Suprapubic skin (tissue), 4 donors: ENCODE data around the gene GMDS. TPM values are rescaled to one million over a fixed set of nuclear protein-coding genes. Genes with fewer than 3 reads are reported as not detected.

ENCODE experiments used
- DNase-seq, 2 donors: peaks; one replicate each; pipeline ENCODE4 v3.0.0-alpha.2; 2019; ENCODE audit warnings: low spot score in 2 of 2
- H3K27ac ChIP-seq: fragments of 200-600 bp; sonication (generic); one replicate; pipeline ENCODE4 v1.5.1; 2019
- H3K27me3 ChIP-seq: fragments of 200-600 bp; sonication (generic); one replicate; pipeline ENCODE4 v1.5.1; 2019
- H3K36me3 ChIP-seq: fragments of 200-600 bp; sonication (generic); one replicate; pipeline ENCODE4 v1.5.1; 2019
- H3K4me1 ChIP-seq: fragments of 200-600 bp; sonication (generic); one replicate; pipeline ENCODE4 v1.5.1; 2019
- H3K4me3 ChIP-seq: fragments of 200-600 bp; sonication (generic); one replicate; pipeline ENCODE4 v1.5.1; 2019; ENCODE audit warnings: mild to moderate bottlenecking
- H3K9me3 ChIP-seq: fragments of 200-600 bp; sonication (generic); one replicate; pipeline ENCODE4 v1.5.1; 2019
- EP300 ChIP-seq: sonication (generic); formaldehyde crosslinking; IDR thresholded peaks from one replicate; pipeline ENCODE4 v1.6.1; 2017; ENCODE audit warnings: antibody characterized with exemption
- POLR2A ChIP-seq, 2 donors: fragments of 450-650 bp; IDR thresholded peaks; one replicate each; pipeline ENCODE4 v1.6.1; 2017; ENCODE audit warnings: antibody characterized with exemption in 2 of 2, mild to moderate bottlenecking in 2 of 2, moderate library complexity in 2 of 2
- POLR2AphosphoS5 ChIP-seq, 3 donors: sonication (generic); formaldehyde crosslinking; IDR thresholded peaks; one replicate each; pipeline ENCODE4 v1.6.1; 2017; ENCODE audit warnings: antibody characterized with exemption in 3 of 3
- WGBS: methylation state at CpG from one replicate; pipeline ENCODE4 v1.1.5; 2018; 5-methylcytosine and 5-hydroxymethylcytosine counted together
- total RNA-seq, 4 donors: library from RNA; depleted of rRNA; stranded (reverse); fragments of >200 nt; gene quantifications; one replicate each; pipeline ENCODE4 v1.1.0, GENCODE V29; 2016
- TF ChIP-seq, protein P1 (sequence below), 2 donors: fragments of 200-600 bp in 1 of 2; fragments of 450-650 bp in 1 of 2; sonication (generic) in 1 of 2; IDR thresholded peaks; one replicate each; pipeline ENCODE4 v1.5.1; 2016 to 2019; ENCODE audit warnings: antibody characterized with exemption in 2 of 2, mild to moderate bottlenecking in 1 of 2, moderate library complexity in 1 of 2

Gene GMDS
- total RNA-seq, 4 donors from 2014 or later, result 11.7 to 19.3 (median 13.2) TPM

GRCh38 chr6:1784422-1784884 is 461.0 kb downstream of the GMDS start:
- H3K27me3 ChIP-seq, result no peaks in the 10 kb centered on the region
- DNase-seq, result no peak
- H3K36me3 ChIP-seq, result no peaks in the 10 kb centered on the region
- WGBS, result 84% methylated on average over 6 of the region's 6 CpGs
- H3K4me3 ChIP-seq, result no peak overlapping the region
- H3K27ac ChIP-seq, result no peak overlapping the region
- TF ChIP-seq, protein P1, sequence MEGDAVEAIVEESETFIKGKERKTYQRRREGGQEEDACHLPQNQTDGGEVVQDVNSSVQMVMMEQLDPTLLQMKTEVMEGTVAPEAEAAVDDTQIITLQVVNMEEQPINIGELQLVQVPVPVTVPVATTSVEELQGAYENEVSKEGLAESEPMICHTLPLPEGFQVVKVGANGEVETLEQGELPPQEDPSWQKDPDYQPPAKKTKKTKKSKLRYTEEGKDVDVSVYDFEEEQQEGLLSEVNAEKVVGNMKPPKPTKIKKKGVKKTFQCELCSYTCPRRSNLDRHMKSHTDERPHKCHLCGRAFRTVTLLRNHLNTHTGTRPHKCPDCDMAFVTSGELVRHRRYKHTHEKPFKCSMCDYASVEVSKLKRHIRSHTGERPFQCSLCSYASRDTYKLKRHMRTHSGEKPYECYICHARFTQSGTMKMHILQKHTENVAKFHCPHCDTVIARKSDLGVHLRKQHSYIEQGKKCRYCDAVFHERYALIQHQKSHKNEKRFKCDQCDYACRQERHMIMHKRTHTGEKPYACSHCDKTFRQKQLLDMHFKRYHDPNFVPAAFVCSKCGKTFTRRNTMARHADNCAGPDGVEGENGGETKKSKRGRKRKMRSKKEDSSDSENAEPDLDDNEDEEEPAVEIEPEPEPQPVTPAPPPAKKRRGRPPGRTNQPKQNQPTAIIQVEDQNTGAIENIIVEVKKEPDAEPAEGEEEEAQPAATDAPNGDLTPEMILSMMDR (IDR thresholded peaks at IDR 0.05), result no peak
- TF ChIP-seq EP300, result no peak
- TF ChIP-seq POLR2AphosphoS5 (IDR thresholded peaks at IDR 0.05), result no peak
- no peak for TF ChIP-seq POLR2A (IDR thresholded peaks at IDR 0.05)
- no peaks in the 10 kb centered on the region for H3K9me3 ChIP-seq
- H3K4me1 ChIP-seq, result peaks cover 5% of the 10 kb centered on the region

GRCh38 chr6:1781817-1782184 is 463.6 kb downstream of the GMDS start:
- TF ChIP-seq POLR2AphosphoS5 (IDR thresholded peaks at IDR 0.05) (no peak), POLR2A (IDR thresholded peaks at IDR 0.05) (no peak), EP300 (no peak)
- TF ChIP-seq, protein P1 (IDR thresholded peaks at IDR 0.05), result no peak
- H3K4me1 ChIP-seq, result no peaks in the 10 kb centered on the region
- H3K27me3 ChIP-seq, result no peaks in the 10 kb centered on the region
- H3K4me3 ChIP-seq, result no peak overlapping the region
- WGBS, result 96% methylated on average over 4 of the region's 4 CpGs
- no peak overlapping the region for H3K27ac ChIP-seq
- no peak for DNase-seq
- no peaks in the 10 kb centered on the region for H3K36me3 ChIP-seq
- no peaks in the 10 kb centered on the region for H3K9me3 ChIP-seq

DNA sequence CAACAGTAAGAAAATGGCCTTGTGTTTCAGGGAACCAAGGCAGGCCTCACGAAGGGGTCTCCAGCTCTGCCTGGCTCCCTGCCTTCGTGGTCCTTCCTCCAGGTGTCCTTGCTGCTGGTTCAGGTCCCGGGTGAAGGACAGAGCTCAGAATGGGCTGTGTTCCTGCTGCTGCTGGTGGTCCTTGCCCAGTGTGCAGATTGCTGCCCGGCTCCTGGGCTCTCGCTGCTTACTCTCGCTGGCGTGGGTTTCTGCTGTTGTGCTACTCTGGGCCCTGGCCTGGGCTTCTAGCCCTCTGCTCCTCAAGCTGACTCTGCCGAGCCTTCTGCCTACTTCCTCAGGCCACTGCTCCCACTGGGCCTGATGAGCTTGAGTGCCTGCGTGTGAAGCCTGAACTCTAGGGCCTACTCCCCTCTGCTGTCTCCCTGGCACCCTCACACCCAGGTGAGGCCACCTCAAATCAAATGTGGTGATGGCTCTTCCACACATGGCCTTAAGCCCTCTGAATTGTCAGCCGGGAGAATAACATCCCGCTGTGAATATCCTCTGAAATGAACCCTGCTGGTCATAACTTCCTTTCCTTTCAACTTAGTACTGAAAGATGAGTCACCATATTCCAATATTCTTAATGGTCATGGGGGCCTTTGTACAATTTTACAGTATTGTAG is 464.1 kb downstream of the GMDS start:
- no peaks in the 10 kb centered on the region for H3K9me3 ChIP-seq
- no peaks in the 10 kb centered on the region for H3K27me3 ChIP-seq
- no peak overlapping the region for H3K27ac ChIP-seq
- no peak for DNase-seq
- TF ChIP-seq, protein P1 (IDR thresholded peaks at IDR 0.05), result no peak
- no peak for TF ChIP-seq POLR2A (IDR thresholded peaks at IDR 0.05)
- TF ChIP-seq POLR2AphosphoS5 (IDR thresholded peaks at IDR 0.05), result no peak
- TF ChIP-seq EP300, result no peak
- H3K4me1 ChIP-seq, result no peaks in the 10 kb centered on the region
- H3K36me3 ChIP-seq, result no peaks in the 10 kb centered on the region
- H3K4me3 ChIP-seq, result no peak overlapping the region
- 96% methylated on average over 11 of the region's 11 CpGs for WGBS

GRCh38 chr6:1780251-1780867 is 465.0 kb downstream of the GMDS start:
- 94% methylated on average over 13 of the region's 13 CpGs for WGBS
- no peaks in the 10 kb centered on the region for H3K27me3 ChIP-seq
- H3K36me3 ChIP-seq, result no peaks in the 10 kb centered on the region
- H3K4me3 ChIP-seq, result no peak overlapping the region
- no peak for DNase-seq
- TF ChIP-seq, protein P1 (IDR thresholded peaks at IDR 0.05), result no peak
- H3K9me3 ChIP-seq, result no peaks in the 10 kb centered on the region
- no peaks in the 10 kb centered on the region for H3K4me1 ChIP-seq
- H3K27ac ChIP-seq, result no peak overlapping the region

- no peaks in the 10 kb centered on the region for H3K36me3 ChIP-seq
- no peak overlapping the region for H3K27ac ChIP-seq
- TF ChIP-seq, protein P1 (IDR thresholded peaks at IDR 0.05), result no peak
- TF ChIP-seq POLR2A (IDR thresholded peaks at IDR 0.05), result no peak
- TF ChIP-seq POLR2AphosphoS5 (IDR thresholded peaks at IDR 0.05), result no peak
- TF ChIP-seq EP300, result no peak
- 83% methylated on average over 10 of the region's 10 CpGs for WGBS
- no peaks in the 10 kb centered on the region for H3K27me3 ChIP-seq
- H3K9me3 ChIP-seq, result no peaks in the 10 kb centered on the region
- no peak for DNase-seq
- no peaks in the 10 kb centered on the region for H3K4me1 ChIP-seq
- no peak overlapping the region for H3K4me3 ChIP-seq
Observed at GRCh38 chr6:1778686-1779235, 466.6 kb downstream of the GMDS start.
